Panc1 (cell line): ENCODE measurements around the gene KDM4D.

Experiments
- POLR2AphosphoS5 ChIP-seq: IDR thresholded peaks from 2 replicates; pipeline ENCODE4 v1.6.1; 2012; ENCODE audit warnings: mild to moderate bottlenecking, low read depth, low read length, moderate library complexity
- TF ChIP-seq, protein P1 (sequence below): fragments of 450-650 bp; IDR thresholded peaks from 2 replicates; pipeline ENCODE4 v1.5.1; 2017; ENCODE audit warnings: mild to moderate bottlenecking
- TF ChIP-seq, protein P2 (sequence below), 2 experiments: IDR thresholded peaks; 2 replicates each; pipeline ENCODE4 v1.6.1; 2011 to 2012; ENCODE audit warnings: low read depth in 2 of 2, control low read depth in 1 of 2, low read length in 1 of 2, mild to moderate bottlenecking in 1 of 2, moderate library complexity in 1 of 2; ENCODE audit not compliant: insufficient read depth in 1 of 2

DNA sequence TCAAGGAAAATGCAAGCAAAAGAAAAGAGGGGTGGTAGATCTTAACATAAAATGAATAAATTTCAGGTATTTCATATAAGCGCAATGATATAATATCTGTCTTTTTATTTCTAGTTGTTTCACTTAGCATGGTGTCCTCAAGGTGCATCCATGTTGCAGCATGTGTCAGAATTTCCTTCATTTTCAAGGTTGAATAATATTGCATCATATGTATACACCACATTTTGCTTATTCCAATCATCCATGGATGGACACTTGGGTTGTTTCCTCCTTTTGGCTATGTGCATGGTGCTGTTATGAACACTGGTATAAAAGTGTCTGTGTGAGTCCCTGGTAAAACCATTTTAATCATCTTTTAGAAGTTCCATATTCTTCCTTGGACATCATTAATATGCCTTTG lies 68.7 kb downstream of the KDM4D start:
- TF ChIP-seq, protein P1, sequence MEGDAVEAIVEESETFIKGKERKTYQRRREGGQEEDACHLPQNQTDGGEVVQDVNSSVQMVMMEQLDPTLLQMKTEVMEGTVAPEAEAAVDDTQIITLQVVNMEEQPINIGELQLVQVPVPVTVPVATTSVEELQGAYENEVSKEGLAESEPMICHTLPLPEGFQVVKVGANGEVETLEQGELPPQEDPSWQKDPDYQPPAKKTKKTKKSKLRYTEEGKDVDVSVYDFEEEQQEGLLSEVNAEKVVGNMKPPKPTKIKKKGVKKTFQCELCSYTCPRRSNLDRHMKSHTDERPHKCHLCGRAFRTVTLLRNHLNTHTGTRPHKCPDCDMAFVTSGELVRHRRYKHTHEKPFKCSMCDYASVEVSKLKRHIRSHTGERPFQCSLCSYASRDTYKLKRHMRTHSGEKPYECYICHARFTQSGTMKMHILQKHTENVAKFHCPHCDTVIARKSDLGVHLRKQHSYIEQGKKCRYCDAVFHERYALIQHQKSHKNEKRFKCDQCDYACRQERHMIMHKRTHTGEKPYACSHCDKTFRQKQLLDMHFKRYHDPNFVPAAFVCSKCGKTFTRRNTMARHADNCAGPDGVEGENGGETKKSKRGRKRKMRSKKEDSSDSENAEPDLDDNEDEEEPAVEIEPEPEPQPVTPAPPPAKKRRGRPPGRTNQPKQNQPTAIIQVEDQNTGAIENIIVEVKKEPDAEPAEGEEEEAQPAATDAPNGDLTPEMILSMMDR = no peak
- TF ChIP-seq, protein P2, sequence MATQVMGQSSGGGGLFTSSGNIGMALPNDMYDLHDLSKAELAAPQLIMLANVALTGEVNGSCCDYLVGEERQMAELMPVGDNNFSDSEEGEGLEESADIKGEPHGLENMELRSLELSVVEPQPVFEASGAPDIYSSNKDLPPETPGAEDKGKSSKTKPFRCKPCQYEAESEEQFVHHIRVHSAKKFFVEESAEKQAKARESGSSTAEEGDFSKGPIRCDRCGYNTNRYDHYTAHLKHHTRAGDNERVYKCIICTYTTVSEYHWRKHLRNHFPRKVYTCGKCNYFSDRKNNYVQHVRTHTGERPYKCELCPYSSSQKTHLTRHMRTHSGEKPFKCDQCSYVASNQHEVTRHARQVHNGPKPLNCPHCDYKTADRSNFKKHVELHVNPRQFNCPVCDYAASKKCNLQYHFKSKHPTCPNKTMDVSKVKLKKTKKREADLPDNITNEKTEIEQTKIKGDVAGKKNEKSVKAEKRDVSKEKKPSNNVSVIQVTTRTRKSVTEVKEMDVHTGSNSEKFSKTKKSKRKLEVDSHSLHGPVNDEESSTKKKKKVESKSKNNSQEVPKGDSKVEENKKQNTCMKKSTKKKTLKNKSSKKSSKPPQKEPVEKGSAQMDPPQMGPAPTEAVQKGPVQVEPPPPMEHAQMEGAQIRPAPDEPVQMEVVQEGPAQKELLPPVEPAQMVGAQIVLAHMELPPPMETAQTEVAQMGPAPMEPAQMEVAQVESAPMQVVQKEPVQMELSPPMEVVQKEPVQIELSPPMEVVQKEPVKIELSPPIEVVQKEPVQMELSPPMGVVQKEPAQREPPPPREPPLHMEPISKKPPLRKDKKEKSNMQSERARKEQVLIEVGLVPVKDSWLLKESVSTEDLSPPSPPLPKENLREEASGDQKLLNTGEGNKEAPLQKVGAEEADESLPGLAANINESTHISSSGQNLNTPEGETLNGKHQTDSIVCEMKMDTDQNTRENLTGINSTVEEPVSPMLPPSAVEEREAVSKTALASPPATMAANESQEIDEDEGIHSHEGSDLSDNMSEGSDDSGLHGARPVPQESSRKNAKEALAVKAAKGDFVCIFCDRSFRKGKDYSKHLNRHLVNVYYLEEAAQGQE (IDR thresholded peaks at IDR 0.05; ENCODE audit: insufficient read depth in 1 of 2, low read depth in 2 of 2, low read length in 1 of 2) = no peak
- TF ChIP-seq POLR2AphosphoS5 = no peak
